HCT116 (cell line): Measurements from ENCODE around the gene NEUROG3. TPM values are rescaled to one million over a fixed set of nuclear protein-coding genes. Genes with fewer than 3 reads are reported as not detected.

Experiments used
- ATAC-seq: fragments of 200-7000 bp; cut with Tn5 transposase; 2 replicates; pipeline ENCODE4 v1.9.1; 2020; ENCODE audit warnings: mild to moderate bottlenecking, moderate library complexity
- BruUV-seq: library from RNA; stranded (reverse); fragments of 400-500 nt; replicated peaks from 2 replicates; lab custom pipeline; 2021; lab: Mats Ljungman, UMichigan
- CTCF ChIA-PET: fragments of 300-600 bp; sonication (Branson Sonifier 250); formaldehyde crosslinking; loops from one replicate; lab custom pipeline; 2021; ENCODE audit warnings: antibody characterized with exemption; lab: Charles Lee
- POLR2A ChIA-PET: fragments of 300-600, 350-600 bp; sonication (Branson Sonifier 250); formaldehyde crosslinking; loops from one replicate; lab custom pipeline; 2021; ENCODE audit warnings: antibody characterized with exemption; lab: Charles Lee
- RAD21 ChIA-PET, 2 experiments: fragments of 300-600 bp; sonication (Branson Sonifier 250); formaldehyde crosslinking; loops; one replicate each; lab custom pipeline; 2023; ENCODE audit warnings: low total read pairs in 2 of 2; ENCODE audit not compliant: uncharacterized antibody in 2 of 2, unreplicated experiment in 2 of 2, low non-redundant PET in 1 of 2; lab: Charles Lee
- DNase-seq: peaks from one replicate; pipeline ENCODE4 v3.0.0-alpha.2; 2010; ENCODE audit warnings: low read depth, low spot score
- H2AFZ ChIP-seq: fragments of 200-600 bp; shearing (Covaris generic), sonication (generic); 2 replicates; pipeline ENCODE4 v1.6.1; 2017; ENCODE audit warnings: low read depth, mixed run types, mixed read lengths, antibody characterized with exemption, low read length; ENCODE audit not compliant: poor library complexity, severe bottlenecking
- H3K27ac ChIP-seq: 2 replicates; pipeline ENCODE4 v1.5.1; 2012; ENCODE audit warnings: low read depth, low read length
- H3K27me3 ChIP-seq: fragments of 200-600 bp; sonication (generic); 2 replicates; pipeline ENCODE4 v1.6.1; 2016; ENCODE audit warnings: mixed run types, low read length, mixed read lengths; ENCODE audit not compliant: insufficient read depth
- H3K36me3 ChIP-seq, 2 experiments: fragments of 200-500 bp in 1 of 2; fragments of 200-600 bp in 1 of 2; sonication (Bioruptor generic) in 1 of 2; sonication (generic) in 1 of 2; 2 replicates each; pipeline versions ENCODE4 v1.5.1 to v1.6.1; 2014 to 2016; ENCODE audit warnings: low read length in 2 of 2, inconsistent platforms in 1 of 2, mixed read lengths in 1 of 2, mixed run types in 1 of 2; ENCODE audit not compliant: insufficient read depth in 2 of 2, control insufficient read depth in 1 of 2
- H3K4me1 ChIP-seq, 2 experiments: fragments of 200-600 bp in 1 of 2; sonication (generic) in 1 of 2; 2 replicates each; pipeline versions ENCODE4 v1.5.1 to v1.6.1; 2012 to 2017; ENCODE audit warnings: low read length in 2 of 2, inconsistent platforms in 1 of 2, mild to moderate bottlenecking in 1 of 2, mixed read lengths in 1 of 2, mixed run types in 1 of 2, moderate library complexity in 1 of 2; ENCODE audit not compliant: insufficient read depth in 2 of 2, control insufficient read depth in 1 of 2
- H3K4me2 ChIP-seq: fragments of 200-600 bp; sonication (generic); 2 replicates; pipeline ENCODE4 v1.6.1; 2017; ENCODE audit warnings: mixed run types, low read length, mixed read lengths
- H3K4me3 ChIP-seq, 2 experiments: fragments of 200-600 bp in 1 of 2; sonication (generic) in 1 of 2; replicated peaks in 1 of 2; 2 replicates each; pipeline ENCODE4 v1.5.1; 2011 to 2016; ENCODE audit warnings: low read length in 2 of 2, control low read depth in 1 of 2, low read depth in 1 of 2, mild to moderate bottlenecking in 1 of 2, mixed read lengths in 1 of 2, mixed run types in 1 of 2
- H3K79me2 ChIP-seq: fragments of 200-600 bp; sonication (generic); 2 replicates; pipeline ENCODE4 v1.6.1; 2017; ENCODE audit warnings: mild to moderate bottlenecking, mixed run types, low read length, moderate library complexity, mixed read lengths; ENCODE audit not compliant: insufficient read depth
- H3K9ac ChIP-seq: fragments of 200-600 bp; sonication (generic); 2 replicates; pipeline ENCODE4 v1.6.1; 2016; ENCODE audit warnings: low read length, mixed read lengths
- H3K9me2 ChIP-seq: fragments of 200-600 bp; sonication (generic), shearing (Covaris generic); 2 replicates; pipeline ENCODE4 v1.6.1; 2017; ENCODE audit warnings: mixed run types, mild to moderate bottlenecking, moderate library complexity; ENCODE audit not compliant: insufficient read depth
- H3K9me3 ChIP-seq, 2 experiments: fragments of 200-500 bp in 1 of 2; fragments of 200-600 bp in 1 of 2; sonication (Bioruptor generic) in 1 of 2; sonication (generic) in 1 of 2; 2 replicates each; pipeline ENCODE4 v1.6.1; 2014 to 2017; ENCODE audit warnings: low read length in 2 of 2, mixed read lengths in 2 of 2, inconsistent platforms in 1 of 2, low read depth in 1 of 2, mild to moderate bottlenecking in 1 of 2, mixed run types in 1 of 2, moderate library complexity in 1 of 2; ENCODE audit not compliant: control insufficient read depth in 1 of 2, insufficient read depth in 1 of 2
- H4K20me1 ChIP-seq: fragments of 200-600 bp; sonication (generic), shearing (Covaris generic); 2 replicates; pipeline ENCODE4 v1.6.1; 2017; ENCODE audit warnings: mixed run types, mild to moderate bottlenecking, moderate library complexity; ENCODE audit not compliant: insufficient read depth
- CTCF ChIP-seq, 3 experiments: fragments of 200-600 bp in 1 of 3; sonication (generic) in 1 of 3; IDR thresholded peaks in 2 of 3; conservative IDR thresholded peaks in 1 of 3; 2 replicates each; pipeline ENCODE4 v1.5.1; 2012 to 2017; ENCODE audit warnings: low read depth in 2 of 3, low read length in 2 of 3, antibody characterized with exemption in 1 of 3, borderline replicate concordance in 1 of 3, control low read depth in 1 of 3, mild to moderate bottlenecking in 1 of 3, mixed read lengths in 1 of 3, mixed run types in 1 of 3, moderate library complexity in 1 of 3; ENCODE audit not compliant: insufficient read depth in 1 of 3
- EGR1 ChIP-seq: IDR thresholded peaks from 2 replicates; pipeline ENCODE4 v1.6.1; 2012; ENCODE audit warnings: low read depth
- ELF1 ChIP-seq: IDR thresholded peaks from 2 replicates; pipeline ENCODE4 v1.6.1; 2012; ENCODE audit warnings: low read depth, borderline replicate concordance
- EZH2 ChIP-seq: fragments of 200-600 bp; sonication (generic); IDR thresholded peaks from 2 replicates; pipeline ENCODE4 v1.6.1; 2017; ENCODE audit warnings: antibody characterized with exemption, mixed run types
- EZH2phosphoT487 ChIP-seq: fragments of 200-600 bp; IDR thresholded peaks from 2 replicates; pipeline ENCODE4 v1.6.1; 2018; ENCODE audit warnings: antibody characterized with exemption, borderline replicate concordance
- FOSL1 ChIP-seq: IDR thresholded peaks from 2 replicates; pipeline ENCODE4 v1.6.1; 2012; ENCODE audit warnings: low read depth
- POLR2A ChIP-seq: IDR thresholded peaks from 2 replicates; pipeline ENCODE4 v1.7.0; 2011; ENCODE audit warnings: borderline replicate concordance; ENCODE audit not compliant: insufficient read depth, insufficient read length; ENCODE audit errors: extremely low read depth
- RAD21 ChIP-seq: IDR thresholded peaks from 2 replicates; pipeline ENCODE4 v1.6.1; 2012; ENCODE audit warnings: low read depth, mild to moderate bottlenecking
- intact Hi-C: fragments of 100-400 bp; cut with micrococcal nuclease; formaldehyde crosslinking; loops from 2 replicates; pipeline ENCODE4 v1.10.0; 2022
- total RNA-seq: library from RNA; stranded (reverse); gene quantifications from one replicate; pipeline ENCODE4 v1.2.1, GENCODE V29; 2021; ENCODE audit not compliant: unreplicated experiment

The NEUROG3 gene
- total RNA-seq, 1 experiment from 2014 or later, result not detected

GRCh38 chr10:69612760-69613159, 39.5 kb upstream of the NEUROG3 start (continued):
- TF ChIP-seq FOSL1 (no peak), RAD21 (no peak), EGR1 (no peak)

- RAD21 ChIA-PET, result no interaction called here
- Histone ChIP-seq H3K9me3 (0 out of 4 replicates have a peak, but pooled peaks cover 0 to 9% of the 10 kb centered on the region in 2 experiments), H3K4me2 (no peak overlapping the region), H3K27me3 (no peaks in the 10 kb centered on the region), H3K36me3 (no peaks in the 10 kb centered on the region), H3K9me2 (no peaks in the 10 kb centered on the region), H4K20me1 (no peaks in the 10 kb centered on the region), H3K79me2 (no peaks in the 10 kb centered on the region), H3K4me1 (no peaks in the 10 kb centered on the region), H3K9ac (no peak overlapping the region), H2AFZ (no peak overlapping the region), H3K27ac (no peak overlapping the region), H3K4me3 (no peak overlapping the region)
- intact Hi-C loops, result no loop called here
- BruUV-seq, result no TSS peak
- TF ChIP-seq POLR2A (no peak), ELF1 (no peak), EZH2phosphoT487 (no peak), EGR1 (no peak), CTCF (IDR thresholded peaks at IDR 0.05 in 2 of 3, conservative IDR thresholded peaks at IDR 0.05 in 1 of 3; ENCODE audit: borderline replicate concordance in 1 of 3, insufficient read depth in 1 of 3, low read depth in 2 of 3, low read length in 2 of 3) (no peak), EZH2 (no peak)
- CTCF ChIA-PET, result no interaction called here
- POLR2A ChIA-PET, result no interaction called here
- ATAC-seq, result no peak
- DNase-seq, result no peak
Measured at GRCh38 chr10:69609077-69609476, 35.9 kb upstream of the NEUROG3 start.
